Erythroblast (primary cell): ENCODE data around the gene SMTN.

ENCODE experiments used
- GATA1 ChIP-seq: IDR thresholded peaks from 2 replicates; pipeline ENCODE4 v1.6.1; 2011; ENCODE audit warnings: low read depth, mild to moderate bottlenecking, control low read depth, low read length, moderate library complexity
- POLR2A ChIP-seq: IDR thresholded peaks from 2 replicates; pipeline ENCODE4 v1.6.1; 2011; ENCODE audit warnings: mild to moderate bottlenecking, low read length

DNA sequence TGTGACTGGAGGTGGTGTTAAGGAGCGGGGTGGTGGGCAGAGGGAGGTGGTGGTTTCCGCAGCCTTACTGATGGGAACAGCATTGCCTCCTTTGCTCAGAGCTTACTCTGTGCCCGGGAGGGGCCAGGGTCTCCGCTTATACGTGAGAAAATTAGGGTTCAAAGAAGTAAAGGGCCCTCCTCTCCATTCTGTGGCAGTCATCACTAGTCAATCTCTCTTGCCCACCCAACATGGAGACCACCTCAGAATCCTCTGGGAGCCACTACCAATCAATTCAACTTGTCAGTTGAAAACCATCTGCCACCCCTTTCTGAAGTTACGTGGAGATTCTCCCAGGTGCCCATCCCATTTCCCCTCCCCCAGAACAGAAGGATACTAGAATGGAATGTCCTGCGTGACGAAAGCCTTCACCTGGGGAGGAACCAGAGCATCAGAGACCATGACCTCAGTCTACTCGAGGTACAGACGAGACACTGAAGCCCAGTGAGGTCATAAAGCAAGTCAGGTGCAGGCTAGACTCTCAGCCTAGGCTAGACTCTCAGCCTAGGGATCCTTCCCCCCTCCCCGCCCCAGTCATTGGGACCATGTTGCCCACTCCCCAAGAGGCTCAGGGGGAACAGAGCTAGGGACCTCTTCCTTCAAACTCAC is 24.3 kb downstream of the SMTN start:
- no peak for TF ChIP-seq POLR2A
- TF ChIP-seq GATA1 = no peak
